ENCODE data around the gene CARD11. TPM values are rescaled to one million over a fixed set of nuclear protein-coding genes. Genes with fewer than 3 reads are reported as not detected.

CARD11 gene
- total RNA-seq, 1 experiment from 2014 or later: 79.2 TPM

DNA sequence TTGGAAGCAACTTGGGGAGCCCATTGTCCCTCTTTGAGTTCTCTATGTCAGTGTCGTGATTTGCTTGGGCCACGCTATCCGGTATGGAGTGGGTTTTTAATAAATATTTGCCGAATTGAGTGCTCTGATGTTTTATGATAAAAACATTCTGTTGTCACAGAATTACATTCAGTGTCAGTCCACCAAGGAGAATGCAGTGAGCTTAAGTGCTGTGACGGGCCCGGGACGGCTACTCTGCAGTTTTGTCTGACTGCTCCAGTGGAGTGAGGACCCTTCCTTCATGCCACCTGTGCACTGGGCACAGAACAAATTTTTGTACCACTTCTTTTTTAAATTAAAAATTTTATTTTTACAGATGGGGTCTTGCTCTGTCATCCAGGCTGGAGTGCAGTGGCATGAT, 76.0 kb downstream of the CARD11 start:
- Mint-ChIP-seq H3K36me3 (ENCODE audit: insufficient read depth, unreplicated experiment) (no peaks in the 10 kb centered on the region), H3K27me3 (ENCODE audit: unreplicated experiment) (no peaks in the 10 kb centered on the region), H3K4me3 (ENCODE audit: low read depth, unreplicated experiment) (no peak overlapping the region), H3K9me3 (ENCODE audit: low read depth, unreplicated experiment) (peaks cover 5% of the 10 kb centered on the region), H3K27ac (ENCODE audit: unreplicated experiment) (no peak overlapping the region), H3K4me1 (ENCODE audit: low read depth, unreplicated experiment) (peaks cover 7% of the 10 kb centered on the region)
- DNase-seq: no peak
- intact Hi-C loops (cut with micrococcal nuclease; ENCODE audit: unreplicated experiment): no loop called here
- CTCF ChIA-PET: no interaction called here
- no TSS peak for BruUV-seq (replicated peaks)
- TF ChIP-seq, protein P1, sequence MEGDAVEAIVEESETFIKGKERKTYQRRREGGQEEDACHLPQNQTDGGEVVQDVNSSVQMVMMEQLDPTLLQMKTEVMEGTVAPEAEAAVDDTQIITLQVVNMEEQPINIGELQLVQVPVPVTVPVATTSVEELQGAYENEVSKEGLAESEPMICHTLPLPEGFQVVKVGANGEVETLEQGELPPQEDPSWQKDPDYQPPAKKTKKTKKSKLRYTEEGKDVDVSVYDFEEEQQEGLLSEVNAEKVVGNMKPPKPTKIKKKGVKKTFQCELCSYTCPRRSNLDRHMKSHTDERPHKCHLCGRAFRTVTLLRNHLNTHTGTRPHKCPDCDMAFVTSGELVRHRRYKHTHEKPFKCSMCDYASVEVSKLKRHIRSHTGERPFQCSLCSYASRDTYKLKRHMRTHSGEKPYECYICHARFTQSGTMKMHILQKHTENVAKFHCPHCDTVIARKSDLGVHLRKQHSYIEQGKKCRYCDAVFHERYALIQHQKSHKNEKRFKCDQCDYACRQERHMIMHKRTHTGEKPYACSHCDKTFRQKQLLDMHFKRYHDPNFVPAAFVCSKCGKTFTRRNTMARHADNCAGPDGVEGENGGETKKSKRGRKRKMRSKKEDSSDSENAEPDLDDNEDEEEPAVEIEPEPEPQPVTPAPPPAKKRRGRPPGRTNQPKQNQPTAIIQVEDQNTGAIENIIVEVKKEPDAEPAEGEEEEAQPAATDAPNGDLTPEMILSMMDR (IDR thresholded peaks at IDR 0.05; ENCODE audit: unreplicated experiment): no peak

DNA sequence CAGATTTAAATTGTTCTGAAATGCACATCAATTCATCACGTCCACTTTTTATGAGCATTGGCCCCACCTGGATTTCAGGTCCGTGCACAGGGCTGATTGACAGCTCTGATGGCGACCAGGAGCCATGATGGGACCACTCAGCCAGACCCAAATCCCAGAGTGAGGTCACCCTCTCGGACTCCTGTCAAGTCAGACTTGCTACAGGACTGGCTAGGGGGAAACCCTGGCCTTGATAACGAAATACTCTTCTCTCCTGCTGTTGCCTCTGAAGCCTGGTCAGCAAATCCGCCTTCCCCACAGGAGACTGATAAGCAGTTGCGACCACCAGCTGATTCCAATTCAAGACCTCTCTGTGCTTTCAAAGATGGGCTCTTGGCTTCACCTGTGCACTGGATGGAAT, 76.4 kb downstream of the CARD11 start:
- Mint-ChIP-seq H3K4me1 (ENCODE audit: low read depth, unreplicated experiment) (peaks cover 11% of the 10 kb centered on the region), H3K27me3 (ENCODE audit: unreplicated experiment) (no peaks in the 10 kb centered on the region), H3K27ac (ENCODE audit: unreplicated experiment) (no peak overlapping the region), H3K4me3 (ENCODE audit: low read depth, unreplicated experiment) (no peak overlapping the region), H3K9me3 (ENCODE audit: low read depth, unreplicated experiment) (peaks cover 5% of the 10 kb centered on the region), H3K36me3 (ENCODE audit: insufficient read depth, unreplicated experiment) (no peaks in the 10 kb centered on the region)
- TF ChIP-seq, protein P1 (IDR thresholded peaks at IDR 0.05; ENCODE audit: unreplicated experiment): no peak
- intact Hi-C loops (cut with micrococcal nuclease; ENCODE audit: unreplicated experiment): no loop called here
- CTCF ChIA-PET: no interaction called here
- DNase-seq: no peak
- BruUV-seq (replicated peaks): no TSS peak

DNA sequence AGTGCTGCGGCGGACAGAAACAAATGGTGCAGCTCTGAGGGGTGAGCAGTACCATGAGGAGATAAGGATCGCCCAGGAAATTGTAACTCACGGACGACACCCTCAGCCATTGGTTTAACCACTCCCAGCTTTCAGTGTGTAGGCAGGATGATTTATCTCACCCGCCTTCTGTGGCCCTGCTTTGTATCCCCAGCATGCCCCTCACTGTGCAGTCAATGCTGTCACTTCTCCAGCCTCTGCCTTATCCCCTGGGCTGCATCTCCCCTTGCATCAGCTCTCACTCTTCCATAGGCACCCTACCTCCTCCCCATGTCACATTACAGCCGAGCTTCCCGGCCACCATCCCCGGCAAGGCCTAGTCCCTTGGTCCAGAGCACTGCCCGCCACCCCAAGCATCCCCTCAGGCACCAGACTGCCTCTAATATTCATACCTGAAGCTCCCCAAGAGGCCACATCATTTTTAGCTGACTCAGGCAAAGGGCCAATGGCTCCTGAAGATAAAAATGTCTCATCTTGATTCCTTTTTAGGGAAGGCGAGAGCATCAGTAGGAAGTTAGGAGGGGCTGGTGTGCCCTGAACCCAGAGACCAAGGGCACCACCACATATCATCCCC, 77.1 kb downstream of the CARD11 start:
- Mint-ChIP-seq H3K4me3 (ENCODE audit: low read depth, unreplicated experiment) (no peak overlapping the region), H3K27me3 (ENCODE audit: unreplicated experiment) (no peaks in the 10 kb centered on the region), H3K4me1 (ENCODE audit: low read depth, unreplicated experiment) (peaks cover 11% of the 10 kb centered on the region), H3K27ac (ENCODE audit: unreplicated experiment) (no peak overlapping the region), H3K9me3 (ENCODE audit: low read depth, unreplicated experiment) (peaks cover 5% of the 10 kb centered on the region), H3K36me3 (ENCODE audit: insufficient read depth, unreplicated experiment) (no peaks in the 10 kb centered on the region)
- CTCF ChIA-PET: no interaction called here
- intact Hi-C loops (cut with micrococcal nuclease; ENCODE audit: unreplicated experiment): no loop called here
- no peak for DNase-seq
- TF ChIP-seq, protein P1 (IDR thresholded peaks at IDR 0.05; ENCODE audit: unreplicated experiment): no peak
- BruUV-seq (replicated peaks): no TSS peak

DNA sequence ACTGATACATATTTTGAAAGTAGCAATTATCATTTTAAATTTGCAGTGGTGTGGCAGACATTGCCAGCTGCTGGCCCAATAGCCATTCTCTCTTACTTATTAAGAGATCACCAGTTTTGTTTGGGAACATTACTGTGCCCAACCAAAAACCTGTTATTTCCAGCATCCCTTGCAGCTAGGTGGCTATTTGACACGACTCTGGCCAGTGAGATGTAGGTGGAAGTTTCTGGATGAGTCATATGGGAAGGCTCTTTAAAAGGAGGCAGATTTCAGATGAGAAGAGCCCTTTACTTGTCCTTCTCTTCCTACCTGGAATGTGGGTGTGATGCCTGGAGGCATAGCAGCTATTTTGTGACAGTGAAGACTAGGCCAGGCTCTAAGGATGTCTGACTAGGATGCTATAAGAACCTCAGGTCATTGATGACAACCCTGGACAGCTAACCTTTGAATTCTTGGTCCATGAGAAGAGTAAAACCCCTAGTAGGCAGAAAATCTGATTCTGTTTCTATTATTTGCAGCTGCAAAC, 77.9 kb downstream of the CARD11 start:
- Mint-ChIP-seq H3K4me3 (ENCODE audit: low read depth, unreplicated experiment) (no peak overlapping the region), H3K4me1 (ENCODE audit: low read depth, unreplicated experiment) (peaks cover 11% of the 10 kb centered on the region), H3K9me3 (ENCODE audit: low read depth, unreplicated experiment) (peaks cover 5% of the 10 kb centered on the region), H3K36me3 (ENCODE audit: insufficient read depth, unreplicated experiment) (no peaks in the 10 kb centered on the region), H3K27me3 (ENCODE audit: unreplicated experiment) (no peaks in the 10 kb centered on the region), H3K27ac (ENCODE audit: unreplicated experiment) (no peak overlapping the region)
- CTCF ChIA-PET: interaction anchor here (1.6 kb wide), 1 partner anchor 9 kb away, joined by 4 read pairs; no protein-coding TSS in a partner anchor
- no TSS peak for BruUV-seq (replicated peaks)
- no peak for DNase-seq
- intact Hi-C loops (cut with micrococcal nuclease; ENCODE audit: unreplicated experiment): no loop called here
- TF ChIP-seq, protein P1 (IDR thresholded peaks at IDR 0.05; ENCODE audit: unreplicated experiment): no peak
